Urothelium cell line (cell line): ENCODE data around the gene ARMC7.
"Not testable (repeated sequence)": the region's sequence is repeated elsewhere in the genome, so short reads cannot be mapped to it uniquely, and the experiment has no call there.

Source experiments
- DNase-seq: peaks from one replicate; pipeline ENCODE4 v3.0.0; 2011; ENCODE audit warnings: low spot score, mixed read lengths
- FAIRE-seq: peaks from 2 replicates; lab custom pipeline; 2011; peaks lifted over from hg19 to GRCh38; lab: Jason Lieb, UNC

ARMC7 gene

DNA sequence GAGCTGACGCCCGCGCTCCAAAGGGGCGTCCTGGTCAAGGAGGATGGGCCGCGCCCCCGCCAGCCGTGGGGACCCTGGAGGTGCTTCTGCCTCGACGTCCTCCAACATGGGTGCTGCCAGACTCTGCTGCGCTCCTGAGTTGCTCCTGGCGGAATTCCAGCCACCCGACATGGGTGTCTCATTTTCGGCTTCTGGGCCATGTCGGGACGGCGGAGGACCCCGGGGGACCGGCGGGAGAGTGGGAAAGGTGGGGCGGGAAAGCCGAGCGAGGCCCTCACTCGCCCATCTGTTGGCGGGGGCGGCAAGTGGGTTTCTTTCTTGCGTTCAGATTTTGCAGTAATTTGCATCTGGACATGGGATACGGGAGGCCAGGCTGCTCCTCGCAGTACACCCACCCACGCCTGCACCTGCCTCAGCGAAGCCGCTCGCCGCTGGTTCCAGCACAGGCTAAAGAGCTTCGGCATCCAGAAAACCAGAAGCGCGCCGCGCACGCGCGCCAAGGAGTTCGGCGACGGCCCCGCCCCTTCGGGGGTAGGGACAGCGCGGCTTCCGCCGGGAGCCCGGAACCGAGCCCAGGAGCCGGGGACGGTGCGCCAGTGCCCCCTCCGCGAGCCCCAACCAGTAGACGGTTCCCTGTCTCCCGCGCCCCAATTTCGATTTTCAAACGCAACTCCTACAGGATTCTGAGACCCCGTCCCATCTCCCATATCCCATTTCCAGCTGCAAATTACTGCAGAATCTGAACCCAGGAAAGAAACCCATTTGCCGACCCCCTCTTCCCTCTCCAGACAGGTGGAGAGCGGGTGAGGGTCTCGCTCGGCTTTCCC is at the start of gene ARMC7:
Gene ARMC7, plus strand, starts transcription at position 563 of the 827 bp plus-strand sequence. CDS start 320 bp downstream, outside the sequence.
- FAIRE-seq (peak; percentile 58), DNase-seq (peak; percentile 98)

- DNase-seq, result no peak
- no peak for FAIRE-seq
Measured at GRCh38 chr17:75060434-75061054, 49.2 kb upstream of the ARMC7 start.

- no peak for FAIRE-seq
- DNase-seq, result no peak
Measured at GRCh38 chr17:75061055-75061438, 48.7 kb upstream of the ARMC7 start.

GRCh38 chr17:75061618-75062017 is 48.2 kb upstream of the ARMC7 start:
- DNase-seq (no peak), FAIRE-seq (peak; percentile 86)

DNA sequence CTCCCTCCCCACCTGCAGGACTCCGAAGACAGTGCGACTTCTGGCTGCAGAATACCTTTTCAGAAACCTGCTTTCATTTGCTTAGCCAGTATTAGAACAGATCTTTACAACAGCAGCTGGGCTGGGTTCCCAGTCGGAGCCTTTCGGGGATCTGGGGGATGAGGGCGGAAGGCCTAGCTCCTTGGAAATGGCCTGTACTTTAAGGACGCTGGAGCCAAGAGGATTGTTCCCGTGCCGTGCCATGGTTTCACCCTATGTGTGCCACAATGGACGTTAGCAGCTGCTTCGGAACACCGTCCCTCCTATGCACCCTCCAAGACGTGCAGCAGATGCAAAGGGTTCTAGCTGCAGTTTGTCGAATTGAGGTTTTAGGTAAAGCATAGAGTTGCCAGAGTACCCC is 46.6 kb upstream of the ARMC7 start:
- FAIRE-seq, result no peak
- DNase-seq, result no peak

- DNase-seq, result no peak
- no peak for FAIRE-seq
Measured at GRCh38 chr17:75063626-75064025, 46.1 kb upstream of the ARMC7 start.

DNA sequence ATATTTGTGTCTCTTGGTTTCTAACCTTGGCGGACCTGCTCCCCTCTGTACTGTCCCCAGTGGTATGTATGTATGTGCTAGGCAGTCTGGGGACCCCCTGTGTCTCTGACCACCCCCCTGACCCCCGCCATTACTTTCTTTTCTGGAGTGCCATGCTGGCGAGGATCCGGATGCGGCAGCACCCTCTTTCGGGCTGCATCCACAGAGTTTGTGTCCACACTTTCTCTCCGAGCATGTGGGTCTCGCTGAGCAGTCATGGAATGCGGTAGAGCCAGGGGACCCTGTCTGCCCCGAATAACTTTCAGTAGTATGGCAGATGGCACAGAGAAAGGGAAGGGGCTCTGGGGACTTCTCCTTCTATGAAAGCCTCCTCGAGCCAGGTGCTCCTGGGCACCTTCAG is 45.7 kb upstream of the ARMC7 start:
- FAIRE-seq, result no peak
- no peak for DNase-seq

DNA sequence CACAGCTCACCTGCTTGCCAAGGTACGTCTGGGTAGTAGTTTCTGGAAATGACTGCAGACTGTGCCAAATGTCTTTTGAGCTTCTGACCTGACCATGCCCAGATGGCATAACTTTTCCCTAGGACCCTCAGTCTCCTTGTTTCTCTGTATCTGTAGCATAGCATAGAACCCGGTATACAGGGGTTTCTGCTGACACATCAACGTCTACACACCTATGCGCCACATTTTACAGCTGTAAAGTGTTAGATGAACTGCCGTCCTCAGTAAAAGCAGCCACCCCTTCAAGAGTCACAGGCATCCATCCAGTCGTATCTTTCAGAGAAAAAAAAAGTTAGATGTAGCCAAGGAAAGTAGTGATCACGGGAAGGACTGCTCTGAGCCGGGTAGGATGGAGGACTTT is 45.3 kb upstream of the ARMC7 start:
- DNase-seq (no peak), FAIRE-seq (peak; percentile 5)

DNA sequence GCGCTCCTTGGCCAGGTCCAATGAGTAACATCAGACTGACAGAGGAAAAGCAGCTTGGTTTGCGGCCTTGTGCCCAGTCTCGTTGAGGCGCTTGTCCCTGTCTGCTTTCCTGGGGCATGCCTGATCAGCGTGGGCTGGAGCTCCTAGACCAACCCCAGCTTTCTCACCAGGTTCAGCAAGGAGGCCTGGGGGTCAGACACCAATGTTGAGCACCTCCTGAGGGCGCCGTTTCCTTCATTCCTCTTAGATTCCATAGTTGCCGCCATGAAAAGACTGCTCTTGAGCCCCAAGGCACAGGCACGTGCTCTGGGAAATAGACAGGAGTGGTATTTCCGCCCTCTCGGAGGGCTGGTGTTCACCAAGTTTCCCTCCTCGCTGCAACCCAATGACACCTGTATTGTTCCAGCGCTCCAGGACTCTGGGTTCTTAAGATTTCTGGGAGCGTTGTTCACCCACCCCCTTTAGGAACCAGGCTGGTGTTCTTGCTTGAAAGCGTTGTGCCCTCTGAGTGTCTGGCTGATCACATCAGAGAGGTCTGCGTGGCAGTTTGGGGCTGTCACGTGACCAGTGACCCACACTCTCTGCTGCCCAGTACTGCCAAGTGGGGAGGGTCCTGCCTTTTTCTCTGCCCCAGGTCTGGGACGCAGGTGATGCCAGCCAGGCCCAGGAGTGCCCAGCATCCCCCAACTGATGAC is 44.8 kb upstream of the ARMC7 start:
- FAIRE-seq (peak; percentile 9), DNase-seq (no peak)

GRCh38 chr17:75065562-75066151 is 44.1 kb upstream of the ARMC7 start:
- FAIRE-seq (no peak), DNase-seq (no peak)

DNA sequence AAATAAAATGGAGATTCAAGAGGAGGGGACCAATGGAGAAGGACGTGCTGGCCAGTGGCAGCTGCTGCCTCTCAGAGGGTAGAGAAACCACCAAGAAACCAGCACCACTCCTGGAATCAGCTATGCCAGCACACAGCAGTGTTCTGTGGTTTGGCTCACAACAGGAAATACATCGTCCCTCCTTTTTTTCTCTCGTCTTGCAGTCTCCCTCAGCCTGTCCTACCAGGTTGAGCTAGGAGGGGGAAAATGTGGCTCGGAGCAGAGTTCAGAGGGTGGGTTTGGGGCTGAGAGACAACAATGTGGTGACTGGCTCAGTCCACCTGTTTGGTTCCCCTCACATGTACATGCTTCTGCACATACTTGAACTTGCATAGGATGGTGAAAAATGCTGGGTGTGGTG is 41.9 kb upstream of the ARMC7 start:
- DNase-seq, result no peak
- no peak for FAIRE-seq

DNA sequence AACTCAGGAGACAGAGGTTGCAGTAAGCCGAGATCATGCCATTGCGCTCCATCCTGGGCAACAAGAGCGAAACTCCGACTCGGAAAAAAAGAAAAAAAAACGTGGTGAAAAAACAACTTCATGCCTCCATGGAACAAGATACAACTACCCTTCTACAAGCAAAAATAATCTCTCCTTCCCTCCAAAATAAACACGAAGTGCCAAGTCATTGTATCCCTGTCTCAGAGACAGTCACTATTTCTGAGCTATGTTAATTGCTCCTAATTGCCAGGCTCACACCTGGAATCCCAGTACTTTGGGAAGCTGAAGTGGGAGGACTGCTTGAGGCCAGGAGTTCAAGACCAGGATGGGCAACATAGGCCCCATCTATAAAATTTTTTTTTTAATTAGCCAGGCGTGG is 41.0 kb upstream of the ARMC7 start:
- FAIRE-seq (no peak), DNase-seq (no peak)

DNA sequence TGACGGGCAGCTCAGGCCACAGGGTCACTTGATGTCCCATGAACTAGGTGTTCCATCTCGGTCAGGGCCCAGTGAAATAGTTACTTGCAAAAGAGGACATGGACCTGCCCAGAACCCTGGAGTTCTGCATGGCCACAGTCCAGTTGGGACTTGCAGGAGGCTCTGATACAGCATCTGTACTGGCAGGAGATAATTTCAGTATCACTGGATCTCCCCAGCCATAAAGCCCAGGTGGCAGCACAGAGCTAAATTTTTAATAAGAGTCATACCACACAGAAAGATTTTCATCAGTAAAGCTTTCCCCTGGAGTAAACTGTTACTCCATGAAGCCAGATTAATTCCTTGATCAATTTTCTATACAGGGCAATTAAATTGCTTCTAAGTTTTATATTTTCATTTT is 40.0 kb upstream of the ARMC7 start:
- FAIRE-seq (no peak), DNase-seq (no peak)

GRCh38 chr17:75071478-75072271 is 38.1 kb upstream of the ARMC7 start:
- FAIRE-seq, DNase-seq: not testable (repeated sequence)

- FAIRE-seq, DNase-seq: not testable (repeated sequence)
Measured at GRCh38 chr17:75072909-75073308, 36.9 kb upstream of the ARMC7 start.

DNA sequence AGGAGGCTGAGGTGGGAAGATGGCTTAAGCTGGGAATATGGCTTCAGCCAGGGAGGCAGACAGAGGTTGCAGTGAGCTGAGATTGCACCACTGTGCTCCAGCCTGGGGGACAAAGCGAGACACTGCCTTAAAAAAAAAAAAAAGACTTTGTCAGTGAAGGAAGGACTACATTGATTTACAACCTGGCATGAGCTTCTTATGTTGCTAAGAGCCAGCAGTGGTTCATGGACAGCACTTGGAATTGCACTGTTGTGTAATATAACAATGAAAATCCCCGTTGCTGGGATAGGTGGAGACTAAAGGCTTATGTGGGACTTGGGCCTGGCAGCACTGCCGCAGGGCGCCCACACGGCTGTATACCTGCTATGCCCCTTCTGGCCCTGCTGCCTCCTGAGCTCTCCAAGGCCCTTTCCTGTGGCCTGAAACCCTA is 36.1 kb upstream of the ARMC7 start:
- FAIRE-seq, result no peak
- DNase-seq, result no peak

DNA sequence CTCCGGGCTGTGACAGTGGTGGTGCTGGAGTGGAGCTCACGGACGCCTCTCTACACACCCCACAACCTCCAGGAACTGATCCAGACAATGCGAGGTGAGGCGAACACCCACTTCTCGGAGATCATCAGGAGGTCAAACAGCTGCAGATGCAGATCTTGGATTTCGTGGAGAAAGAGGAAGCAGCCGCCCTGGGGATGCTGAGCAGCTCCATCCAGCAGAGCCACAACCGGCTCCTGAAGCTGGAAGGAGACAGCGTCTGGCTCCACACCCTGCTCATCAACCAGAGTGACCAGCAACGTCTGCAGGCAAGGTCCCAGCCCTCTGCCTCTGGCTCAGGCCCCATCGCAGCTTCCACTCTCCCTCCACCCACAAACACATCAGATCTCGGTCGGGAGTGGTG is 35.2 kb upstream of the ARMC7 start:
- DNase-seq (no peak), FAIRE-seq (no peak)

DNA sequence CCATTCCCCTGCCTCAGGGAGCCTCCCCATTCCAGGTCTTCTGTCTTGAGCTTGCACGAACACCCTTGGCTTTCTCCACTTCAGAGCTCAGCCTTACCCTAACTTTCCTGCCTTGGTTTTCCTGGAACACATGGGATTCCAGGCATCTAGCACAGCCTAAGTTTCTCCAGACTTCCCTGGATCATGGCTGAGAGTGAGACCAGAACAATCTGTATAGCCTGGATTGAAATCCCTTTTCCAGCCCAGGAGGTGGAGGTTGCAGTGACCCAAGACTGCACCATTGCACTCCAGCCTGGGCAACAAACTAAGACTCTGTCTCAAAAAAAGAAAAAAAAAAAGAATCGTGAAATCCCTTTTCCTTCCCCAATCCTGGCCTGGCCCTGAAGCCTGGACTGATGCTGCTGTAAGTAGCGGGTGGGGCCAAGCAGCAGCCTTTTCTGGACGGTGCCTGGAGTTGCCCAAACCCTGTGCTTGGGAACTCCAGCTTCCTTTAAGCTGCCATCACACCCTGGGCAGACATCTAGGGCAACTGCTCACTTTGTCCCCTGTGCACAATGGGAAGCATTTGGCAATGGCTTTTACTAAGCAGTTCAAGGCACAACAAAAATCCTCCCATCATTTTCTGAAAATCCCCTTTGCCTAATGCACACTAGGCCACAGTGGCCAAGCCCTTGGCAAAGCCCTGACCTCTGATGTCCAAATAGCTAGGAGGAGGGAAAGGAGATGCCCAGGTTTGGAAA is 34.0 kb upstream of the ARMC7 start:
- DNase-seq, result no peak
- FAIRE-seq, result no peak

GRCh38 chr17:75077072-75077495 is 32.7 kb upstream of the ARMC7 start:
- FAIRE-seq, result no peak

More at GRCh38 chr17:75077072-75077495, 32.7 kb upstream of the ARMC7 start:
- DNase-seq, result no peak
